HG03025 (cell line): ENCODE results near the gene APOD.
"Not testable (repeated sequence)": the region's sequence is repeated elsewhere in the genome, so short reads cannot be mapped to it uniquely, and the experiment has no call there.

Experiments used
- ATAC-seq: cut with Tn5 transposase; IDR thresholded peaks from one replicate; pipeline ENCODE4 v1.9.1; 2021; ENCODE audit warnings: mild to moderate bottlenecking, moderate library complexity; ENCODE audit not compliant: unreplicated experiment, low FRiP score

APOD gene

DNA sequence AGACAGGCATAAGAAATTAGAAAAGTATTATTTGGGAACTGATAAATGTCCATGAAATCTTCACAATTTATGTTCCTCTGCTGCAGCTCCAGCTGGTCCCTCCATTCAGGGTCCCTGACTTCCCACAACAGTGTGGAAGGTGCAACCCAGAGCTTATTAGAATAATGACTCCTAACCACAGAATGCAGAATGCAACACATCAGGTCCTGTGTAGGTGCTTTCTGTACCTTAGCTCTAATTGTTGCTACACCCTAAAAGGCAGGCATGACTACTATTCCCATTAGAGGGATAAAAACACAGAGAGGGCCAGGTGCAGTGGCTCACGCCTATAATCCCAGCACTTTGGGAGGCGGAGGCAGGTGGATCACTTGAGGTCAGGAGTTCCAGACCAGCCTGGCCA is 6.6 kb upstream of the APOD start:
- ATAC-seq: not testable (repeated sequence)

DNA sequence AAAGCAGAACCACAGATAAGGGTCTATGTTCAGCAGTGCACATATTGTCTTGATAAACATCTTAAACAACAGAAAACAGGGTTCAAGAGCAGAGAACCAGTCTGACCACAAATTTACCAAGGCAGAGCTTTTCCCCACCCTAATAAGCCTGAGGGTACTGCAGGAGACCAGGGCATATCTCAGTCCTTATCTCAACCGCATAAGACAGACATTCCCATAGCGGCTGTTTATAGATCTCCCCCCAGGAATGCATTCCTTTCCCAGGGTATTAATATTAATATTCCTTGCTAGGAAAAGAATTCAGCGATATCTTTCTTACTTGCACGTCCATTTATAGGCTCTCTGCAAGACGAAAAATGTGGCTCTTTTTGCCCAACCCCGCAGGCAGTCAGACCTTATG is 6.1 kb upstream of the APOD start:
- not testable (repeated sequence) for ATAC-seq

DNA sequence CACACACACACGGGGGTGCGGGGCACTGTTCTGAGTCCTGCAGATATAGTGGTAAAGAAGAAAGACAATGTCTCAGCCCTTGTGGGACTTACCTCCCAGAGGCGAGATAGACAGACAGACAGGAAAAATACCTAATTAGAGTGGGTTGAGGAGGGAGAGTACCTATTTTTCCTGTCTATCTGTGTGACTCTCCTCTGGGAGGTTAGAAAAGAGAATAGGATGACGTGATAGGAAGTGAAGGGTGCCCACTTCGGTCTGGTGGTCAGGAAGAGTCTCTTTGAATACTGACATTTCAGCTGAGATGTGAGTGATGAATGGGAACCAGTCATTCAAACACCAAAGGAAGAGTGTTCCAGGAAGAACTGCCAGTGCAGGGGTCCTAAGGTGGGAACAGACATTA is 4.1 kb upstream of the APOD start:
- ATAC-seq: no peak

DNA sequence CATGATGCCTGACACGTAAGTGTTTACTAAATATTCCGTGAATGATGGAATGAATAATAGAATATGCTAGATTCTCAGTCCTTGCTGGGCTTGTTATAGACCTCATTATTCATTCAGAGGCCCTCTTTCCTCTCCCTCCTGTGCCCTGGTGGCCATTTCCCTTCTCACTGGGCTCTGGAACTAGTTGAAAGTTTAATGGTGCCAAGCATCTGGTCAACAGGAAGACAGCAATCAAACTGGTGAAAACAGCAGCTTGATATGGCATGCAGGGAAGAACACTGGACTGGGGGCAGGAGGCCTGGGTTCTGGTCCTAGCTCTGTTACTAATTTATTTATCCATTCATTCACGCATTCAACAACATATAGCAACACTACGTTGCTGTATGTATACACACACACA is 3.7 kb upstream of the APOD start:
- ATAC-seq: no peak

DNA sequence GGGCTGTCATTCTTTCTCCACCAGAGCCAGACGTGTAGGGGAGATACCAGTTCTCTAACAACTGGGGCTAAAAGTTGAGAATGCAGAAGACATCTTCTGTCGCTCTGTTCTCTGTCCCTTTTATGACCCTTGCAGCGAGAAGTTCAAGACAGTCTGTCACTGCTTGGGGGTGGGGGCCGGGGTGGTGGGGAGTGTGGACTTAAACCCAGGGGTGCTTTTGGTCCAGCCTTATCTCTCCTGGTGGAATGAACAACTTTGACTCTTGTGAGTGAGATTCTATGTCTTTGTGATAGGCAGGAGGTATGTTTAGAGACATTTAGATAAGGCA is 767 bp upstream of the APOD start:
- ATAC-seq: no peak

DNA sequence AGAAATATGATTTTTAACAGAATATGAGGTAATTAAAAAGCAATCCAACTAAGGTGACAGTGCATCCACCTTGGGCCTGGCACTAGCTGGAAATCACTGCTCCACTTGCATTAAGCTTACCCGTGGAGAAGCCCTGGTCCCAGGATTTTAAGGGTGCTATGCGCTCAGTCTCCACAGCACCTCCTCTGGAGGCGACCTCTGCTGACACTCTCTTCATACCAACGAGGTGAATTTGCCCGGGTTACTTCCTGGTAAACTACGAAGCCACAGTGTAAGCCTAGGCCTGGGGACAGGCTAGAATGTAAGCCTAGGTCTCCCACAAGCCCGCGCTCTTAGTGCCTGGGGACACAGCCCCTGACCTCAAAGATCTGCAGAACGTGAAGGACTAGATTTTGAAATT is 793 bp downstream of the APOD start:
- no peak for ATAC-seq

DNA sequence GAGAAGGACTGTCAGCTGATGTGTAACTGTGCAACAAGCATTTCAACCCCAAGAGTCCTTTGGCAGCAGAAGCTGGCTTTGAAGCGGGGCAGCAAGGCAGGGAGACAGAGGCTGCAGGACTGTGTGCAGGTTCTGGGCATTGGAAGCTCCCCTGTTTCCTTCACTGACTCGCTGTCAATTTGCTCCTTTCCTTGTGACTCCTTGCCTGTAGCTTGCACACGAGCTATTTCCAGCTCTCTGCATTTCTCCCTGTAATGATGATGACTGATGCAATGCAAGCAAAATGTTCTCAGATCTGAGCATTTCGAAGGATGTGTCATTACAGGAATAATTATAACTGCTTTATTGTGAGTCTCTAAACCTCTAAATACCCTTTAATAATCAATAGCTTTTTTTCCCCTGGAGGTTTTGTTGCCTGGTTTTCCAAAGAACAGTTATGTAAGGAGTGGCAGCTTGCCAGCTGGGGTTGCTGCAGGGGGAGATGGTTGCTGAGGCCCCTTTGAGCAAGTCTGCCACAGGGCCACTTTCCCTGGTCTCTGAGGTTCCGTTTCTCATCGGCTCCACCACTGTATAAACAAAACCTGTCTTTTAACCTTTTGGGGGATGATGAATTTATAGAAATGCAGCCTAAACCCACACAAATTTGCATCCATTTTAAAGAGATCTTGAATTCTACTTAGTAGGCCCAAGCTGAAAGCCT is 2.8 kb downstream of the APOD start:
- no peak for ATAC-seq

DNA sequence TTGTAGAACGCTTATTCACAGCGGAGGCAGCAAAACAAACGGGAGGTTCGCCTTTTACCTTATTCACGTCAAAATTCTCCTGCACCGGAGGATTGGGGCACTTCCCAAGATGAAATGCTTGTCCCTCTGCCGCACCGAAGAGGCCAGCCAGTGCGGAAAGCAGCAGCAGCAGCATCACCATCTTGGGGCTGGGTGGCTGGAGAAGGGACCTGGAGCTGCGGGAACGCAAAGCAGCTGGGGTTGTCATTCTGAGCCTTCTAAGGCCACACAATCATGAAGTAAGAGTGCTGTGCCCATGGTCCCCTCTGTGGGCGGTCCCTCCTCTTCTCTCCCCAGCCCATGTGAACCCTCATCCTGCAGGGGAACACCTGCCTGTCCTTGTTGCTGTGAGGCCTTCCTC is 4.5 kb downstream of the APOD start:
- ATAC-seq: no peak

DNA sequence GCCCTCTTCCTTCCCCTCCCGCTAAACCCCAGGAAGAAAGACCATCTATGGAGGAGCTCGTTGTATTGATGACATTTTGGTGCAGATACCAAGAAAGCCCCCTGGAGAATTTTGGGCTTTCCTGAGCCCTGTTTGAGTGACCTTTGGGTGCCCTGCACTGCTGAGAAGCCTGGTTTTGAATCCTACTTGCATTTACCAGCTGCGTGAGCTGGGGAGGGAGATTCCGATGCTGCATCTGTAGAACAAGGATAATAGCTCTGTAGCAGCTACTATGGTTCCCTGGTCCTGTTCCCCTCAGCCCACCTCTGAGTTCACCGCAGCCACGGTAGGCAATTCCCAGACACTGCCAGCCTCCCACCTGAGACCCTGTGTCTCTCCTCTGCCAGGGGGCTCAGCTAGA is 5.2 kb downstream of the APOD start:
- no peak for ATAC-seq

DNA sequence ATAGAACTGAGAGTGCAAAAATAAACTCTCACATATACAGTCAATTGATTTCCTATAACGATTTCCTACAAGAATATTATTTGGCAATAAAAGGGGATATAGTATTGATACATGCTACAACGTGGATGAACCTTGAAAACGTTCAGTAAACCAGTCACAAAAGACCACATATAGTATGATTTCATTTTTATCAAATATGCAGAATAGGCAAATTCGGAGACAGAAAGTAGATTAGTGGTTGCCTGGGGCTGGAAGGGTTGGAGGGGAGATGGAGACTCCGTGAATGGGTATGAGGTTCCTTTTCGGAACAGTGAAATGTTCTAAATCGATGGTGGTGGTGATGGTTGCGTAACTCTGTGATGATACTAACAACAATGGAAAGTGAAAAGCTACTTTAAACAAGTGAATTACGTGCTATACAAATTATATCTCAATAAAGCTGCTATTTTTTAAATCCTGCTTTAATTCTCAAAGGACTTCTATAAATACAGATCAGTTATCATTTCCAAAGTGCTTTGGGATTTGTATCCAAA is 6.0 kb downstream of the APOD start:
- no peak for ATAC-seq

DNA sequence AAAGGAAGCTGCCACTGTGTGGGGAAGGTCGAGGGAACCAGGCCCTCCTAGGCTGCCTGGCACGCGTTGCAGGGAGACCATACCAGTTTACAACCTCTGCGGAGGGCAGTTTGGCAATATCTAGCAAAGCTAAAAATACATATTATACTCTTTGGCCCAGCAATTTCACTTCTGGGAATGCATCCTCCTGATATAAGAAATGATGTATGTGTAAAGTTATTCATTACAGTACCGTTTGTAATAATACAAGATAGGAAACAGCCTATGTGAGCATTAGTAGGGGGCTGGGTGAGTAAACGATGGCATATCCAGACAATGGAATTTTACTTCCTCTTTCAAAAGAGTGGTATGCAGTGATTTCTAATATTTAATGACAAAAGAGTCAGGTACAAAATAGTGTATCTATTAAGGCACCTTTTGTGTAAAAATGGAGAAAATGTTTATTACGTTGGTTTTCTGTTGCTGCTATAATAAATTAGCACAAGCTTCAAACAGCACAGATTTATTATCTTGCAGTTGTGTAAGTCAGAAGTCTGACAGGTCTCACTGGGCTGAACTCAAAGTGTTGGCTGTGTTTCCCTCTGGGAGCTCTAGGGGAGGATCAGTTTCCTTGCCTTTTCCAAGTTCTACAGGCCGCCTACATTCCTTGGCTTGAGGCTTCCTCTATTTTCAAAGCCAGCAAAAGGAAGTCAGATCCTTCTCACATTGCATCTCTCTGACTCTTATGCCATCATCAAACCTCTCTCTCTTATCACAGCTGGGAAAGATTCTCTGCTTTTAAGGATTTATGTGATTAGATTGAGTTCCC is 9.0 kb downstream of the APOD start:
- no peak for ATAC-seq

DNA sequence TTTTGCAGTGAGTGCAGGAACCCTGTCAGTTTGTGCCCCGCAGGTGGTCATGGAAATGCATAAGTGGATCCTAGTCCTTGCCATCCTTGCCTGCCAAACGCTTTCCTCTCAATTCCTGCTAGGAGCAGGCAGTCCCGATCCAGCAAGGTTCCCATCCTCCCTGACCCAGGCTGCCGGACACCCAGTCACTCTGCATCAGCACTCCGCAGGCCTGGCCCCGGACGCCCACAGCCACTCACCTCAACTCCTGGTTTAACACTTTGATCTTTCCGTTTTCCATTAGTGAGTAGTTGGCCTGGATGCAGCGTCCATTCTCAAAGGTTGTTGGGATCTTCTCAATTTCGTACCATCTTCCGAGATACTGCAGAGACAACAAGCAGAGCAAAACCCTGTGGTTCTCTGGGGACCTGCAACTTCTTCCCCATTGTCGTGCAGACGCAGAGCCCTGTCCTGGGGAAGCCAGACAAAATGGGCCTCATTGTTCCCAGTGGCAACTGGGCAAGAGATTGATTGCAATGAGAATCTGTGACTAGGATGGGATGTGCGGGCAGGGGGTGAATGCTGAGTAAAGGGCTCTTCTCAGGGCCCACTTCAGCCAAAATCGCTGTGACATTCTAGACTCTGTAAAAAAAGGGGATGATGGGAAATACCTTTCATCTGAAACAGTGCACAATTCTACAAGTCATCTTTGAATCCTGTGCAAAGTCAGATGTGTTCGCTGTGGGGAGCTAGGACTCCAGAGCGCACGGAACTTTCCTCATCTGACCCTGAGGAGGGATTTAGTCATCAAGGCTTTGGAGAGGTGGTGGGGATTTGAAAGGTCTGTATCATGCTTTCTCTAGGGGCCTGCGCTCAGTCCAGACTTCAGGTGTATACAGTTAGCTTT is 9.9 kb downstream of the APOD start:
- no peak for ATAC-seq

DNA sequence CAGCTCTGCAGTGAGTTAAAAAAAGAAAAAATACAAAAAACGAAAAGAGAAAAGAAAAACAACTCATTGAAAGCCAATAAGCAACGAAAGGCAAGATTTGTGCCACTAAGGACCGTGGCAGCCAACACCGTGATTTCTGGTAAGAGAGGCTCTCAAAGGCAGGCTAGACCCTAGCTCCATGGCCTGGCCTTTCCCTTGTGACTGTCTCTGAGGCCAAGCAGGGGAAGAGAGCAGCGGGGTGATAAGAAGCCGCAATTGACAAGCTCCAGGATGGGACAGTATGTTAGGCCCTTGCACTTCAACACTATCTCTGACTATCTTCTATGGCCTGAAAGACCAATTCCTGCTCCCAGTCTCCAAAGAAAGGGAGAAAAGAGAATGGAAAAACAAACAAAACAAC is 12.4 kb downstream of the APOD start:
- no peak for ATAC-seq

DNA sequence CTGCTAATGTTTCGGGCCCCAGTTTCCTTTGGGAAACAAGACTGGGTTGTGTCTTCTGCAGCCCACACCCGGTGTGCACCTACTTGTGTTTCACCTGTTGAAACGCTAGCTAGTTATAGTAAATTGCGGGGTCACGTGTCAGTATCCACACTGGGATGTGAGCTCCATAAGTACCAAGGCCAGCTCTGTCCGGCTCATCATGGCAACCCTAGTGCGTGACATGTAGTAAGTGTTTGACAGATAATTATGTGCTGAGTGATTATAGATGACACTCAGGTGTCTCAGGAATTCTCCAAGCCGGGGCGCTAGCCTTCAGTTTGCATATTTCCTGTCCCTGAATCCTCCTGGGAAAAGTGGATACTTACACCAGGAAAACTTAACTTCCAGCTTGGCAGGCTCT is 12.8 kb downstream of the APOD start:
- no peak for ATAC-seq

DNA sequence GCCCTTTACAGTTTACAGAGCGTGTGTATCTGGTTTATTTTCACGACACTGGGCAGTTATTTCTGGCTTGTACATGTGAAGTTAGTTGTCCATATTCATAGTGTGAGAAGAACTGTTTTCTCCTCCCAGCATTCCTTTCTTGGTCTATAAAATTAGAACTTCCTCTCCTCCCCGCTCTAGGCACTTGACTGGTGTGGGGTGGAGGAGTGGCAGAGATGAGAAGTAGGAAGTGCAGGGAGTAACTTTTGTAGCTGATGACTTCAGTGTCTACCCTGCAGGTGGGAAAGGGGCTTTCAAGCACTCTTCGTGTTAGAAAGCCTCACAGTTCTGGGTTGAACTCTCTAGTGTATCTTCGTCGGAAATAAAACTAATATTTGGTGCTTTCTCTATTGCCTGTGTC is 13.4 kb downstream of the APOD start:
- no peak for ATAC-seq

DNA sequence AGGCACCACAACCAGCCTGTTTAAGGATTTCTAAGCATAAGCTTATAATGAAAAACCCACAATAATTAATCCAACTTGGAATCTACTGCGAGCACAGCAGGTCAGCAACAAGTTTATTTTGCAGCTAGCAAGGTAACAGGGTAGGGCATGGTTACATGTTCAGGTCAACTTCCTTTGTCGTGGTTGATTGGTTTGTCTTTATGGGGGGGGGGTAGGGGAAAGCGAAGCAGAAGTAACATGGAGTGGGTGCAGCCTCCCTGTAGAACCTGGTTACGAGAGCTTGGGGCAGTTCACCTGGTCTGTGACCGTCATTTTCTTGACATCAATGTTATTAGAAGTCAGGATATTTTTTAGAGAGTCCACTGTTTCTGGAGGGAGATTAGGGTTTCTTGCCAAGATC is 15.1 kb downstream of the APOD start:
- ATAC-seq: no peak

DNA sequence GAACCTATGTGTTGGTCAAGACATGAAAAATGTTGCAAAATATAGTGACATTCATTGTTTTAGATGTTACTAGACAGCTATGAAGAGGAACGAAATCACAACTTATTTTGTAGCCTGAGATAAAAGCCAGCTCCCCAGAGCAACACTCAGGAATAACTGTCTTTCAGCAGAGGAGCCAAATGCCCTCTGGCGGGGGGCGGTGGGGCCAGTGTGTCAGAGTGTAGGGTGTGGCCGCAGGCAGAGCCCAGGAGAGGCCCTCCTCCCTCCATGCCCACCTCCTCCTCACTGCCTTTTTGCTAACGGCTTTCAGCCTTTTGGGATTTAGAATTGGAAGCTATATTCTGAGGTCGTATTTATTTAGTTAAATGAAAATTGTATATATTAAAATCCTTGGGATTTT is 16.9 kb downstream of the APOD start:
- ATAC-seq: no peak

DNA sequence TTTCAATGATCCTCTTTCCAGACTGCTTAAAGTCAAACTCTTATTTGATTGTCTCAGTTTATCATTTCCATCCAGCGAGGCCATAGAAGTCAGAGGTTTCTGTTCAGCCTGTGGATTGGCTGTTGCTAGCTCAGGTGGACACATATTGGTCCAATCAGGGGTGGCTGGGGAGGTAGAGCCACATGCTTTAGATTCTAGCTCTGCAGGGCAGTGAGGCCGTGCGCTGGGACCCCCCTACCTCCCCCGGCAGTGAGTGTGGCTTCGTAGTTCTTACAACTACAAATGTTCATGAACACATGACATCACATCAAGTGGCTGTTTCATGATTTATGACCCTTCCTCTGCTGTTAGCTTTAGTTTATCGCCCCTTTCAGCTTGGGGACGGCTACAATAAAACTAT is 18.0 kb downstream of the APOD start:
- ATAC-seq: no peak

DNA sequence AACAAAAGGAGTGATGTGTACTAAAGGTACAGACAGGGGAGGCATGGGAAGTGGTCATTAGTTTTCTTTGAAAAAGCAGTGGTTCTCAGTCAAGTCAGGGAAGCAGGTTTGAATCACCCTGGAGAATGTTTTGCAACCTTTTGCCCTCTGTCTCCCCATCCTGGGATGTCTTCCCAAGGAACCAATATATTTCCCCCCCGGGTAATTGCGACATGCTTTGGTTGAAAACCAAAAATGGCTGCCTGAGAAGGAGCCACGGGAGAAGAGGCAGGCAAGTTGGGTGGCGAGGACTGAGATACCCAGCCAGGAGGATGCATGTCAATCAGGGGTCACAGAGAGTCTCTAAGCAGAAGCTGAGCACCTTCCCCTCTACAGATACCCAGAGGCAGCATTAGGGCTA is 20.4 kb downstream of the APOD start:
- no peak for ATAC-seq

DNA sequence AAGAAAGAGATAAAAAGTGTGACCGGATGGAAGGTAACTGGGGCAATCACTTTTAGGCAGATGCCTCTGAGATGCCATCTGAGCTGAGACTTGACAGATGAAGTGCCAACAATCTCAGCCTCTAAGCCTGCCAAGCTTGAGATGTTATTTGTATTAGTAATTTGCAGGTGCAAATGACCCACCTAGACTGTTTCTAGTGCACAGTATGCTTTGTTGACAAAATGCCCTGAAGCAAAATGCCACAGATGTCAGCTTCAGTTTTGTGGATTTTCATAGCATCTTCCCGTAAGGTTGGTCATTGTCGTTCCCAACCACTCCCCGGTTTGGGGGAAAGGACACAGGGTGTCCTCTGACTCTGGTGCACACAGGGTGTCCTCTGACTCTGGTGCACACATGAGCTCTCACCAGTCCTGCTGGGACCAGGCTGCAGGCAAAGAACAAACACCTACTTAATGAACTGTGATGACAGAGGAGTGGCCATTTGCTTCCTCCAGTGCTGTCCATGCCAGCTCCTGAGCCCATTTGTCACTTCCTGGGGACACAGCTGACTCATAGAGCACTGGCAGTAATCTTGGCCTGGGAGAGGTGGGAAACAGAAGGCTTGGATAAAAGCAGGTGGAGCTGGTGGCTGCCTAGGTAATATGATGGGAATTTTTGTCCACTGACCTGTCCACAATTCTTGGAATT is 23.9 kb downstream of the APOD start:
- no peak for ATAC-seq

DNA sequence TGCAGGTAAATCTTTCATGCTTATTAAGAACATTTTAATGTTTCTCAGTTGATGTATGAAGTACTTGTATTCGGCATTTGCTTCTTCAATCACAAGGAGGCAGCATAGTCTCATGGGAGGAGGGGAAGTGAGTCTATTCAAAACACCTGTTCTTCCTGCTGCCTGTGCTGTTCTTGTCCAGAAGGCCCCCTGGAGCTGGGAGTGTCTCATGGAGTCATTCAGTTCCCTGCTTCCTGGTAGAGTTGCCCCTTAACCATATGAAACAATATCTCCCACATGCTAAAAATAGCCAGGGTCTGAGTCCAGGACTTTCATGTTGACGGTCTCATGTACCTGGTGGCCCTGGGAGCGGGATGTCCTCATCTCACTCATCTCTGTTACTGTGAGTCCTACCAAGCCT is 25.1 kb downstream of the APOD start:
- ATAC-seq: no peak
